ENCODE results near the gene MLLT3. TPM values are rescaled to one million over a fixed set of nuclear protein-coding genes. Genes with fewer than 3 reads are reported as not detected.

The MLLT3 gene
- total RNA-seq, 1 donor from 2014 or later, result 18.0 TPM

DNA sequence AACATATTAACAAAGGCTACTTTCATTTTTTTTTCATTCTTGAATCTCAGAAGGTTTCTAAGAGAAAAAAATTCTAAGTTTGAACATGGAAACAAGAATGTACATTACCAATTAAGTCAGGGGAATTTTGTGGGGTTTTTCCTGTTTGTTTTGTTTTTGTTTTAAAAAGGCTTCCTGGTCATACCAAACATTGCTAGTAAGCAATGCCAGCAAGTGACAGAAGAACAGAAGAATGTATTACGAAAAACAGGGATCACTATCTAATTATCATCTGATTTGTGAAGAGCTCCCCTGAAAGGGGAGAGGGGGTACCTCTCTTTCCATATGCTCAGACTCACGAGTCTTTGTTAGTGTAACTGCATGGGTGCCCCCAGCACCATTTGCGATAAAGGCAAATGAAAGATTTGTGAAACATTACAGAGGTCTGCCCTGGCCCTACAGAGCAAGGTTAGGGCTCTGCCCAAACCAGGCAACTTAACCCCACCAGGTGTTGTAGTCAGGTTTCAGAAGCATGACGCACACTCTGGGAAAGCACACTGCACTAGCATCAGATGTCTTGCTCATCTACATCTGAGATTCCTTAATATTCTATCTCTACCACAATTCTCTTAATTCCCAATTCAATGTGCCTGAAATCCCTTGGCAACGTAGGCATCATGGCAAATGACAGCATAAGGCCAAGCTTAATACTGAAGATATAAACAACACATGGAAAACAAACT is 268.2 kb downstream of the MLLT3 start:
- Histone ChIP-seq H3K27ac (no peak overlapping the region), H3K9me3 (no peaks in the 10 kb centered on the region), H3K4me3 (no peak overlapping the region), H3K27me3 (ENCODE audit: low read depth) (no peaks in the 10 kb centered on the region), H3K4me1 (peaks cover 37% of the 10 kb centered on the region), H3K36me3 (no peaks in the 10 kb centered on the region)
- DNase-seq (no peak), ATAC-seq (no peak)
- intact Hi-C loops (cut with DNase I), result loop anchor here (10.0 kb wide), 1 partner anchor 591 kb away; no protein-coding TSS in a partner anchor
- TF ChIP-seq, protein P1, sequence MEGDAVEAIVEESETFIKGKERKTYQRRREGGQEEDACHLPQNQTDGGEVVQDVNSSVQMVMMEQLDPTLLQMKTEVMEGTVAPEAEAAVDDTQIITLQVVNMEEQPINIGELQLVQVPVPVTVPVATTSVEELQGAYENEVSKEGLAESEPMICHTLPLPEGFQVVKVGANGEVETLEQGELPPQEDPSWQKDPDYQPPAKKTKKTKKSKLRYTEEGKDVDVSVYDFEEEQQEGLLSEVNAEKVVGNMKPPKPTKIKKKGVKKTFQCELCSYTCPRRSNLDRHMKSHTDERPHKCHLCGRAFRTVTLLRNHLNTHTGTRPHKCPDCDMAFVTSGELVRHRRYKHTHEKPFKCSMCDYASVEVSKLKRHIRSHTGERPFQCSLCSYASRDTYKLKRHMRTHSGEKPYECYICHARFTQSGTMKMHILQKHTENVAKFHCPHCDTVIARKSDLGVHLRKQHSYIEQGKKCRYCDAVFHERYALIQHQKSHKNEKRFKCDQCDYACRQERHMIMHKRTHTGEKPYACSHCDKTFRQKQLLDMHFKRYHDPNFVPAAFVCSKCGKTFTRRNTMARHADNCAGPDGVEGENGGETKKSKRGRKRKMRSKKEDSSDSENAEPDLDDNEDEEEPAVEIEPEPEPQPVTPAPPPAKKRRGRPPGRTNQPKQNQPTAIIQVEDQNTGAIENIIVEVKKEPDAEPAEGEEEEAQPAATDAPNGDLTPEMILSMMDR (IDR thresholded peaks at IDR 0.05), result no peak

DNA sequence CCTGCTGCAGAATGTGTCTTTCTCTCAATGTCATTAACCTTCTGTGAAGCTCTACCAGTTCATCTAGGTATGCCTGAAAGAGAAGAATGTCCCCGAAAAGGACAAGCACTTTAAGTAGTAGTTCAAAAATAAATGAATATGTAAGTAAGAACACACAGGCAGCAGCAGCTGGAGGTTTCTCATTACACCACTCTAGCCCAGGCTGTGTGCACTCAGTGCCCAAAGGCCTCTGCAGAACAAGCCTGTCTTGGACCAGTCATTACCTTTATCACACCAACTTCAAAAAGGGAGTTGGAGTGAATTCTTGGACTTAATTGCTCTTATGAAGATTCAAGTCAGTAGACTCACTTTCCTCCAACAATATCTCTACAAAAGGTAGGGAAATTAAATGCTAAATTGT is 268.8 kb downstream of the MLLT3 start:
- no peaks in the 10 kb centered on the region for H3K27me3 ChIP-seq (ENCODE audit: low read depth)
- ATAC-seq, result no peak
- no peak overlapping the region for H3K4me3 ChIP-seq
- H3K36me3 ChIP-seq, result peaks cover 1% of the 10 kb centered on the region
- peaks cover 37% of the 10 kb centered on the region for H3K4me1 ChIP-seq
- TF ChIP-seq, protein P1 (IDR thresholded peaks at IDR 0.05), result no peak
- DNase-seq, result no peak
- H3K27ac ChIP-seq, result no peak overlapping the region
- intact Hi-C loops (cut with DNase I), result loop anchor here (10.0 kb wide), 1 partner anchor 591 kb away; no protein-coding TSS in a partner anchor
- H3K9me3 ChIP-seq, result no peaks in the 10 kb centered on the region

DNA sequence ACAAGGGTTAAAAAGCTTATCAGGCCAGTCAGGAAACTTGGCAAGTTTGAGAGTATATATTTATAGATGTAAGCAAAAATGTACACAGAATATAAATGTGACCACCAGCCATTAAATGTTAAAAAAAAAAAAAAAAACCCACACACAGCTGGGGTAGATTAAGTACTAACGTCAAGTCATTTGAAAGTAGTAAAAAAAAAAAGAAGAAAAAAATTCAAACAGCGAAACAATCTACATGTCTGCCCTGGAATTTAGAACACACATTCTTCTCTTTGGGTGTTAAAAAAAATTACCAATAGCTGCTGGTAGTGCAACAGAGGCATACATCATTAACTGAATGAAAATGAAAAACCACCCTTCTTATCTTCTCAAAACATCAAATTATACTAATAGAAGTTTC is 269.7 kb downstream of the MLLT3 start:
- ATAC-seq (no peak), DNase-seq (no peak)
- Histone ChIP-seq H3K27me3 (ENCODE audit: low read depth) (no peaks in the 10 kb centered on the region), H3K27ac (no peak overlapping the region), H3K4me1 (peaks cover 36% of the 10 kb centered on the region), H3K9me3 (no peaks in the 10 kb centered on the region), H3K36me3 (peaks cover 4% of the 10 kb centered on the region), H3K4me3 (no peak overlapping the region)
- TF ChIP-seq, protein P1 (IDR thresholded peaks at IDR 0.05), result no peak
- intact Hi-C loops (cut with DNase I), result loop anchor here (10.0 kb wide), 1 partner anchor 592 kb away; no protein-coding TSS in a partner anchor

DNA sequence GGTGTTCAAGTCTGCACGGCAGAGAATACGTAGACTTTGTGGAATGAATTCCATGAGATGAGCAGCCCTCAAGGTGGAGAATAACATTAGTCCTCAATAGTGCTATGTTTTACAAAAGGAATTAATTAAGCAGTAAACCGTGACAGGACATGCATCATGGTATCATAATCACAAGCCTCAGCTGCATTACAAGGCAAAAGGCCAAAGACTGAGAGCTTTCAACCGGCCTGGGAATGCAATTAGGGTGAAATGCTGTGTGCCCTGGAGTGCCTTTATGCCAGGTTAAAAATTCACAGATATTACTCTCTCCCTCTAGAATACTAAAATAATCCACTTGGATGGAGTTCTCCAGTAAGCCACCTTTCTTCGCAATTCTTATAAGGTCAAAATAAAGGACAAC is 270.6 kb downstream of the MLLT3 start:
- Histone ChIP-seq H3K27me3 (ENCODE audit: low read depth) (no peaks in the 10 kb centered on the region), H3K4me1 (peaks cover 27% of the 10 kb centered on the region), H3K9me3 (no peaks in the 10 kb centered on the region), H3K4me3 (no peak overlapping the region), H3K36me3 (peaks cover 4% of the 10 kb centered on the region), H3K27ac (no peak overlapping the region)
- intact Hi-C loops (cut with DNase I), result loop anchor here (10.0 kb wide), 1 partner anchor 593 kb away; no protein-coding TSS in a partner anchor
- DNase-seq, result no peak
- TF ChIP-seq, protein P1 (IDR thresholded peaks at IDR 0.05), result no peak
- ATAC-seq, result no peak

DNA sequence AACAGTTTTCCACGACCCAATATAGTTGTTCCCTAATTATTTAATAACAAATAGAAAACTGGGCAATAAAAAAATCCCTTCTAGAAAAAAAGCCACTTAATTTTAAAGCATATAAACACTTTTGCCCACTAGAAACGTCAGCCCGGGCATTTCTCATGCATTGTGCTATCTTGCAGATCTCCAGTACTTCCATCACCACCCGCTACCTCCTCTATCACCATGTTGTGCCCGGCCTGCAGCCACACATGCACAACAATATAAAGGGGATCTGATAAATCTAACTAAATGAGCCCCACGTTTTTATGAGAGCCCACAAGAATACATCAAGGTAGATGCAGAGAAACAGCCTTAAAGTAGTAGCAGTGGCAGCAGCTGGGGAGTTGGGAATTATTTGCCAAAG is 272.7 kb downstream of the MLLT3 start:
- no peak for ATAC-seq
- H3K27ac ChIP-seq, result no peak overlapping the region
- H3K4me1 ChIP-seq, result peaks cover 17% of the 10 kb centered on the region
- intact Hi-C loops (cut with DNase I), result no loop called here
- DNase-seq, result no peak
- H3K9me3 ChIP-seq, result no peaks in the 10 kb centered on the region
- H3K27me3 ChIP-seq (ENCODE audit: low read depth), result no peaks in the 10 kb centered on the region
- TF ChIP-seq, protein P1 (IDR thresholded peaks at IDR 0.05), result no peak
- H3K36me3 ChIP-seq, result peaks cover 12% of the 10 kb centered on the region
- no peak overlapping the region for H3K4me3 ChIP-seq

Data from lower lobe of right lung (tissue), 2 donors.